HG03066 (cell line): ENCODE measurements around the gene SQSTM1.

Experiments used
- ATAC-seq: cut with Tn5 transposase; IDR thresholded peaks from one replicate; pipeline ENCODE4 v1.9.1; 2021; ENCODE audit warnings: low read depth; ENCODE audit not compliant: unreplicated experiment

The SQSTM1 gene

GRCh38 chr5:179887095-179887494 lies 66.4 kb downstream of the SQSTM1 start:
- ATAC-seq, result no peak
